ENCODE results near the gene MAS1L.
A peak's percentile ranks its signal among the peaks of the same experiment; 100 is the strongest.

MAS1L gene

DNA sequence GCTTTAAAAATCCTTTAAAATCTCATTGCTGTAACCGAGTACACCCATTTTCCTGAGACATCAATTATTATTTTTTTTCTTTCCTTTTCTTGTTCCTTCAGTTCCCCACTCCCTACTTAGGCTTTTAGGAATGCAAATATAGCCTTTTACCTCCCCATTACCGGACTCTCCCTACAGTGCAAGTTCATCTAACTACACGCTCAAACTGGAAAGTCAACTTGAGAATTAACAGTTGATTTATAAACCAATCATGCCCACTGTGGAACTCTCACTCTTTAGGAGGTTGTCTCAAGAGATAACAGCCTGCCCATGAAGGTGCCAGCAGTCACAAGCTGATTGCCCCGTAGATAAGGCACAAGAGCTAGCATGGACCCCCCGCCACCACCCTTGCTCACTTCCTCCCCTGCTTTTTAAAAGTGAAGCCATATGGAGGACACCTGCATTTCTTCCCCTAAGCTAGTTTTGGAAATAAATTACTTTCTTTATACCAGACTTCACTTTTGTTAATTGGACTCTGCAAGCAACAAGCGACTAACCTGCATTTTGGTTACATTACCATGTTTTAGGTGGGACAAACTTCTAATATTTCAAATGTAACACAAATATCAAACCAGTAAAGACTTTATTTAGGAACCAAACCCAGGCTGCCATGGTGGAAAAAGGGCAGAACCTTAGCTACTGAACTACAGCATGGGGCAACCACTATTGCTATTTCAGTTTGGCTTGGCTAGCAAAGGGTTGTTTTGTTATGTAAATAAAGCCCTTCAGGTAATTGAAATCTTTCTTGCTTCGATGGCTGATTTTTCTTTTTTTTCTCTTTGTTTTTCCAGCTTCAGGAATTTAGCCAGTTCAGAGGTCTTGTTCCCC, 36.9 kb upstream of the MAS1L start:
- peak overlapping the region; percentile 44 for H3K27ac ChIP-seq (ENCODE audit: low read depth, low read length)
- H3K27me3 ChIP-seq (ENCODE audit: control insufficient read depth, insufficient read depth, low read length), result no peaks in the 10 kb centered on the region
- H3K4me3 ChIP-seq (ENCODE audit: low read depth, low read length), result no peak overlapping the region
- no peaks in the 10 kb centered on the region for H3K36me3 ChIP-seq (ENCODE audit: control insufficient read depth, insufficient read depth, low read length)
- no peak overlapping the region for H3K9ac ChIP-seq (ENCODE audit: low read depth, low read length)
- H3K4me1 ChIP-seq (ENCODE audit: control insufficient read depth, insufficient read depth, low read length), result peaks cover 15% of the 10 kb centered on the region
- H3K9me3 ChIP-seq (ENCODE audit: control insufficient read depth, insufficient read depth, low read length), result peaks cover 21% of the 10 kb centered on the region

DNA sequence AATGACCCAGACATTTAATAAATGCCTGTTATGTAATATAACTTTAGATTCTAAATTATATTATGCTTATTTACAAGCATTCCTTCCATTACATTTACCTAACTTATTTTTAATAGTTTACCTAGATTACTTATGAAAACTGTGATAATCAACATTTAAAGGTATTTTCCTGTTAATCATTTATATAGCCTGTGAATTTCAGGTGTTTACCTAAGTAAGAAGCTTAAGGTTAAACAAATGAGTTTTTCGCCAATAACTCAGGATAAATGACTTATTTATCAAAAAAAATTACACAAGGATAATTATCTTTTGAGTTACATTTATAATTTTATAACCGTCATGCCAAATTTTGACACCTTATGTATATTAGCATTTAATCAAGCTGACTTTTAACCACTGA, 36.3 kb upstream of the MAS1L start:
- H3K4me1 ChIP-seq (ENCODE audit: control insufficient read depth, insufficient read depth, low read length), result peaks cover 15% of the 10 kb centered on the region
- no peak overlapping the region for H3K4me3 ChIP-seq (ENCODE audit: low read depth, low read length)
- H3K36me3 ChIP-seq (ENCODE audit: control insufficient read depth, insufficient read depth, low read length), result no peaks in the 10 kb centered on the region
- no peaks in the 10 kb centered on the region for H3K27me3 ChIP-seq (ENCODE audit: control insufficient read depth, insufficient read depth, low read length)
- H3K9me3 ChIP-seq (ENCODE audit: control insufficient read depth, insufficient read depth, low read length), result peaks cover 21% of the 10 kb centered on the region
- H3K27ac ChIP-seq (ENCODE audit: low read depth, low read length), result no peak overlapping the region
- no peak overlapping the region for H3K9ac ChIP-seq (ENCODE audit: low read depth, low read length)

DNA sequence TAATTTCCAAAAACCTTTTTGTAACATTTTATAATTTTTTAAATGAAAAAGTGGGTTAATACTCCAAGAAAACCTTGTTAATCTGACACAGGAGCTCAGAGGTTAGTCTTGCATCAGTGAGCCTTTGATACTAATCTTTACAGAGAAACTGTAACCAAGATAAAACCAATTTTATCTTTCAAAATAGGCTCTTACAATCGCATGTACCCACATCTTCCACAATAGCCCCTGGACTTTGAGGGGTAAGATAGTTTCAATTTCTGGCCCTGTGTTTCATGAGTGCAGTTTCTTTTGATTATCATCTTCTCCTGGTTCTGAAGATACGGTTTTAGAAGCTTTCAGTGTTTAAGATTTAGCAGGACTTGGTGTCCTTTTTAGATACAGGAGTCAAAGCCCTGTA, 34.5 kb upstream of the MAS1L start:
- peaks cover 21% of the 10 kb centered on the region for H3K9me3 ChIP-seq (ENCODE audit: control insufficient read depth, insufficient read depth, low read length)
- no peak overlapping the region for H3K9ac ChIP-seq (ENCODE audit: low read depth, low read length)
- H3K4me1 ChIP-seq (ENCODE audit: control insufficient read depth, insufficient read depth, low read length), result peaks cover 15% of the 10 kb centered on the region
- H3K36me3 ChIP-seq (ENCODE audit: control insufficient read depth, insufficient read depth, low read length), result no peaks in the 10 kb centered on the region
- H3K27ac ChIP-seq (ENCODE audit: low read depth, low read length), result no peak overlapping the region
- no peaks in the 10 kb centered on the region for H3K27me3 ChIP-seq (ENCODE audit: control insufficient read depth, insufficient read depth, low read length)
- no peak overlapping the region for H3K4me3 ChIP-seq (ENCODE audit: low read depth, low read length)

DNA sequence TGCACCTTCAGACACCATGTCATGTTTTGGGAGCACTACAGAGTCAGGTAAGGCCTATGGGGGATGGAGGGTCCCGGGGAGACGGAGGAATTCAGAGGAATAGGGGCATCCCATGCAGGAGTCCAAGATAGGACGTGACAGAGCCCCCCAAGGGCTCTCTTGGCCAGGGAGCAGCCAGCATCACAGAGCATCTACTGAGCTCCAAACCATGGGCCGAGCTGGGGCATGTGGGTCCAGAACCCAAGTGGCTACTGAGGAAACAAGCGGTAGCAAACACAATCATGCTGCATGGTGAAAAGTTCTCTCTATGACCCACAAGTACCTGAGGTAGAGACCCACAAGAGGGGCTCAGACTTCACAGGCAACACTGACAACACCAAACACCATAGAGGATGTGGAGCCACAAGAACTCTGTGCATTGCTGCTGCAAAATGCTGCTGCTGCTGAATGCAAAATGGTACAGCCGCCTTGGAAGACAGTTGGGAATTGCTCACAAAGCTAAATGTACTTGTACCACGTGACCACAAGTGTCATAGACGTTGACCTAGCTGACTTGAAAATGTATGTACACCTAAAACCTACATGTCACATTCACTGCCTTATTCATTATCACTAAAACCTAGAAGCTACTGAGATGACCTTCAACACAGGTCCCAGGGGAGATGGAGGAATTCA, 33.4 kb upstream of the MAS1L start:
- peaks cover 15% of the 10 kb centered on the region for H3K4me1 ChIP-seq (ENCODE audit: control insufficient read depth, insufficient read depth, low read length)
- H3K36me3 ChIP-seq (ENCODE audit: control insufficient read depth, insufficient read depth, low read length), result no peaks in the 10 kb centered on the region
- H3K9me3 ChIP-seq (ENCODE audit: control insufficient read depth, insufficient read depth, low read length), result peaks cover 21% of the 10 kb centered on the region
- no peak overlapping the region for H3K27ac ChIP-seq (ENCODE audit: low read depth, low read length)
- H3K9ac ChIP-seq (ENCODE audit: low read depth, low read length), result no peak overlapping the region
- no peaks in the 10 kb centered on the region for H3K27me3 ChIP-seq (ENCODE audit: control insufficient read depth, insufficient read depth, low read length)
- no peak overlapping the region for H3K4me3 ChIP-seq (ENCODE audit: low read depth, low read length)

DNA sequence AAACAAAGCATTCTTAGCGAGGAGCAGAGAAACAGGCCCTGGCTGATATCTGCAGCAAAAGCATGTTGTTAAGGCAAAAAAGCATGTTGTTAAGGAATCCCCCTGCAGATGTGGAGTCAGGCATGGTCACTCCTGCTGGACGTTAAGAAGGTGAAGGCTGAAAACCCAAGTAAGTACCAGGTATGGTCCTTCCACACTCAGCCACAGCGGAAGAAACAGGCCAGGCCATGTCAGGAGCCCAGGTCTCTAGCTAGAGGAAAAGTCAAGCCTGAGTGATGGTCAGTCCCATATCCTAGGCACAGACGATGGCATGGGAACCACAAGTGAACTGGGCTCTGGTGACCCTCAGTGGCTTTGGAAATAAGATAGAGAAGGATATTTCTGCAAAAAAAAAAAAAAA, 32.5 kb upstream of the MAS1L start:
- H3K27me3 ChIP-seq (ENCODE audit: control insufficient read depth, insufficient read depth, low read length), result no peaks in the 10 kb centered on the region
- H3K27ac ChIP-seq (ENCODE audit: low read depth, low read length), result no peak overlapping the region

DNA sequence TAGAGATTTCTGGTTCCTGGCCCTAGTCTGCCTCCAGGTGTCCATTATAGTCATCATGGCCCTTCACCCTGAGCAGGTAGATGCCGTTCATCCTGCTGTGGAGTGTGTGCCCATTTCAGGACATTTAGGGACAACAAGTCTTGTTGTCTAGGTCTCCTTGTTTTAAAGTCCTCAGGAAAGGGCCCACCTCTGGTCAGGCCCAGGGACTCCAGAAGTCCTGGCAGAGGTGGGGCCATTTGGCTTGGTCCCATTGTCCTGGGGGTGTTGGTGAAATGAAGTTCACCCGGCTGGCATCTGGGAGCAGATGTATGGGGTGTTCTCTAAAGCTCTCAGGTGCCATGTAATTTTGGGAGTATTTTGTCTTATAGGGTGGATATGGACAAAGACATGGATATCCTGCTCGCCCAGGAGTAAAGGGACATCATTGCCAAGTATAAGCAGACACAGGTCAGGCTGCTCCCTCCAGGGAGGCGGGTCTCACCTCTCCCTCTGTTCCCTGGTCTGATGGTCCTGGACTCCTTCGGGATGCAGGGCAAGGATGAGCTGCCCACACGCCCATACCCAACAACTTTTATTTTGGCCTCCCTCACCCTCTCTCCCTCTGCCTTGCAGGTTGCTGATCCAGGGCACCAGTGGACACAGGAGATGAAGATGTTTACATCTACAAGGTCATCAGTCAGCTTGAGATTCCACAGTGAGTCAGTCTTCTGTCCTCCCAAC, 31.7 kb upstream of the MAS1L start:
- H3K4me1 ChIP-seq (ENCODE audit: control insufficient read depth, insufficient read depth, low read length), result peaks cover 3% of the 10 kb centered on the region; the same call in 1 of the 2 replicates
- no peaks in the 10 kb centered on the region for H3K36me3 ChIP-seq (ENCODE audit: control insufficient read depth, insufficient read depth, low read length)
- no peak overlapping the region for H3K27ac ChIP-seq (ENCODE audit: low read depth, low read length)
- no peak overlapping the region for H3K9ac ChIP-seq (ENCODE audit: low read depth, low read length)
- H3K27me3 ChIP-seq (ENCODE audit: control insufficient read depth, insufficient read depth, low read length), result no peaks in the 10 kb centered on the region
- no peak overlapping the region for H3K4me3 ChIP-seq (ENCODE audit: low read depth, low read length)
- H3K9me3 ChIP-seq (ENCODE audit: control insufficient read depth, insufficient read depth, low read length), result peaks cover 21% of the 10 kb centered on the region

More for the DNA sequence above, 32.5 kb upstream of the MAS1L start:
- no peak overlapping the region for H3K4me3 ChIP-seq (ENCODE audit: low read depth, low read length)
- H3K4me1 ChIP-seq (ENCODE audit: control insufficient read depth, insufficient read depth, low read length), result peaks cover 9% of the 10 kb centered on the region
- H3K36me3 ChIP-seq (ENCODE audit: control insufficient read depth, insufficient read depth, low read length), result no peaks in the 10 kb centered on the region
- H3K9ac ChIP-seq (ENCODE audit: low read depth, low read length), result no peak overlapping the region
- H3K9me3 ChIP-seq (ENCODE audit: control insufficient read depth, insufficient read depth, low read length), result peaks cover 21% of the 10 kb centered on the region

DNA sequence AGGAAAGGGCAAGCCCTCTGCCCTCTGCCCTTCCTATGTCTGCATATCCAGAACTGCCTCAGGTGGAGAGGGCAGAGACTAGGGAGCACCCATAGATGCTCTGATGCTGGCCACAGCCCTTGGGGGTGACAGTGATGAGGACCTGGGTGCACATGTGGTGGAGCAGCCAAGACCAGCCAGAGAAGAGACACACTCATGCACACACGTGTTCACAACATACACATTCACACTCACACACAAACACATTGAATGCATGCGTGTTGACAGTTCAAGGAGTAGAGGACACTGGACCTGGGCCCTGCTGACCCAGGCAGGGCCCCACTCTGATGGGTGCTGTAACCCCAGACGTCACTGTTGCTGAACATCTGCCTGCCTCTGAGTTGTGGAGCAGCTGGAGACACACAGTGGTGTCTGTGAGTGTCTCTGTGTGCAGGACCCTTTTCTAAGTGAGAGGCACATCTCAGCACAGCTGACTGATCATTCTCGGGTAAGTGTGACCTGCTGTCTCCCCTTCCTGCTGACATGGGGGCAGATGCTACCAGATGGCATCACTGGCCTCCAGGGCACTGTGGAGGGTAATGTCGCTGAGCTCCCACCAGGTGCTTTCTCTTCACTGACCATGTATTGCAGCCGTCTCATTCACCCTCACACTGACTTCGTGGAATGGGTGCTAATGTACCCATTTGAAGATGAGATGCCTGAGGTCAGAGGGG, 30.1 kb upstream of the MAS1L start:
- Histone ChIP-seq H3K36me3 (ENCODE audit: control insufficient read depth, insufficient read depth, low read length) (no peaks in the 10 kb centered on the region), H3K27me3 (ENCODE audit: control insufficient read depth, insufficient read depth, low read length) (no peaks in the 10 kb centered on the region), H3K9me3 (ENCODE audit: control insufficient read depth, insufficient read depth, low read length) (peaks cover 8% of the 10 kb centered on the region), H3K27ac (ENCODE audit: low read depth, low read length) (no peak overlapping the region), H3K4me1 (ENCODE audit: control insufficient read depth, insufficient read depth, low read length) (no peaks in the 10 kb centered on the region), H3K9ac (ENCODE audit: low read depth, low read length) (no peak overlapping the region), H3K4me3 (ENCODE audit: low read depth, low read length) (no peak overlapping the region)

GRCh38 chr6:29517245-29517644, 29.5 kb upstream of the MAS1L start:
- H3K4me3 ChIP-seq (ENCODE audit: low read depth, low read length), result no peak overlapping the region

DNA sequence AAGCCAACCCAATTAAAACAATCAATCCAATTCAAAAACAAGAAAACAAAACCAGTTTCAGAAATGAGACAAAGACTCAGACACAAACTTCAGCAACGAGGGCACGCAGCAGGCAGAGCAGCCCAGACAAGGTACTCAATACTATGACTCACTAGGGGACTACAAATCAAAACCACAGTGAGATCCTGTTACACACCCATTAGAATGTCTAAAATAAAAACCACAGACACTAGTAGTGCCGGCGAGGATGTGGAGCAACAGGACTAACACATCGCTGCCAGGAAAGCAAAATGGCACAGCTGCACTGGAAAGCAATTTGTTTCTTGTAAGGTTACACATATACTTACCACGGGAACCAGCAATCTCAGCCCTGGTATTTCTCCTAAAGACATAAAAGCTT, 28.4 kb upstream of the MAS1L start:
- Histone ChIP-seq H3K4me3 (ENCODE audit: low read depth, low read length) (no peak overlapping the region), H3K9me3 (ENCODE audit: control insufficient read depth, insufficient read depth, low read length) (no peaks in the 10 kb centered on the region), H3K36me3 (ENCODE audit: control insufficient read depth, insufficient read depth, low read length) (no peaks in the 10 kb centered on the region), H3K27ac (ENCODE audit: low read depth, low read length) (no peak overlapping the region), H3K9ac (ENCODE audit: low read depth, low read length) (no peak overlapping the region), H3K4me1 (ENCODE audit: control insufficient read depth, insufficient read depth, low read length) (no peaks in the 10 kb centered on the region), H3K27me3 (ENCODE audit: control insufficient read depth, insufficient read depth, low read length) (no peaks in the 10 kb centered on the region)

More at GRCh38 chr6:29517245-29517644, 29.5 kb upstream of the MAS1L start:
- Histone ChIP-seq H3K9me3 (ENCODE audit: control insufficient read depth, insufficient read depth, low read length) (peaks cover 1% of the 10 kb centered on the region), H3K4me1 (ENCODE audit: control insufficient read depth, insufficient read depth, low read length) (no peaks in the 10 kb centered on the region), H3K9ac (ENCODE audit: low read depth, low read length) (no peak overlapping the region), H3K27me3 (ENCODE audit: control insufficient read depth, insufficient read depth, low read length) (no peaks in the 10 kb centered on the region), H3K27ac (ENCODE audit: low read depth, low read length) (no peak overlapping the region), H3K36me3 (ENCODE audit: control insufficient read depth, insufficient read depth, low read length) (no peaks in the 10 kb centered on the region)

- Histone ChIP-seq H3K4me3 (ENCODE audit: low read depth, low read length) (no peak overlapping the region), H3K27me3 (ENCODE audit: control insufficient read depth, insufficient read depth, low read length) (no peaks in the 10 kb centered on the region), H3K4me1 (ENCODE audit: control insufficient read depth, insufficient read depth, low read length) (0 out of 2 replicates have a peak, but pooled peaks cover 4% of the 10 kb centered on the region), H3K27ac (ENCODE audit: low read depth, low read length) (no peak overlapping the region), H3K9me3 (ENCODE audit: control insufficient read depth, insufficient read depth, low read length) (no peaks in the 10 kb centered on the region), H3K9ac (ENCODE audit: low read depth, low read length) (no peak overlapping the region), H3K36me3 (ENCODE audit: control insufficient read depth, insufficient read depth, low read length) (no peaks in the 10 kb centered on the region)
These were observed 23.1 kb upstream of the MAS1L start for GRCh38 chr6:29510746-29511300.

Measured in HUES48 (cell line).